Measurements from ENCODE around the gene CNPY3. TPM values are rescaled to one million over a fixed set of nuclear protein-coding genes. Genes with fewer than 3 reads are reported as not detected.

Gene CNPY3
- polyA plus RNA-seq, 4 donors, result 59.5 to 71.6 (median 62.2) TPM

DNA sequence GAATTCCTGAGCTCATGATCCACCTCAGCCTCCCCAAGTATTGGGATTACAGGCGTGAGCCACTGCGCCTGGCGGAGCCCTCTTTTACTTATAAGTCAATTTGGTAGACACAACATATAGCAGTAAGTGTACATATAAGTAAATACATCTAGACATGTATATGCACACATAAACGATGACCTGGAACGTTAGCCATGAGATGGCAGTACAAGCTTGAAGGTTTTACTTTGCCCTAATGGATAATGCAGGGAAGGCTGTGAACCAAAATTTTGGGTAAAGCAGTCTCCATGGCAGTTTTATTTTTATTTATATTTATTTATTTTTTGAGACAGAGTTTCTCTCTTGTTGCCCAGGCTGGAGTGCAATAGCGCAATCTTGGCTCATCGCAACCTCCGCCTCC, 28.8 kb downstream of the CNPY3 start:
- no peak for DNase-seq (ENCODE audit: low read depth in 4 of 4, low spot score in 2 of 4)

GRCh38 chr6:42959917-42960242, 30.6 kb downstream of the CNPY3 start:
- DNase-seq (ENCODE audit: low read depth in 4 of 4, low spot score in 2 of 4), result no peak

GRCh38 chr6:42960243-42961019, 31.2 kb downstream of the CNPY3 start, which contains the start of gene GNMT:
Gene GNMT, plus strand, starts transcription at chr6:42960754. Its CDS starts 14 bp downstream, at chr6:42960768.
- DNase-seq (ENCODE audit: low read depth in 4 of 4, low spot score in 2 of 4), result peak in 1 of 4 donors; percentile 48

GRCh38 chr6:42961020-42961470, 31.8 kb downstream of the CNPY3 start:
- DNase-seq (ENCODE audit: low read depth in 4 of 4, low spot score in 2 of 4), result no peak

GRCh38 chr6:42962096-42962495, 32.8 kb downstream of the CNPY3 start:
- no peak for DNase-seq (ENCODE audit: low read depth in 4 of 4, low spot score in 2 of 4)

DNA sequence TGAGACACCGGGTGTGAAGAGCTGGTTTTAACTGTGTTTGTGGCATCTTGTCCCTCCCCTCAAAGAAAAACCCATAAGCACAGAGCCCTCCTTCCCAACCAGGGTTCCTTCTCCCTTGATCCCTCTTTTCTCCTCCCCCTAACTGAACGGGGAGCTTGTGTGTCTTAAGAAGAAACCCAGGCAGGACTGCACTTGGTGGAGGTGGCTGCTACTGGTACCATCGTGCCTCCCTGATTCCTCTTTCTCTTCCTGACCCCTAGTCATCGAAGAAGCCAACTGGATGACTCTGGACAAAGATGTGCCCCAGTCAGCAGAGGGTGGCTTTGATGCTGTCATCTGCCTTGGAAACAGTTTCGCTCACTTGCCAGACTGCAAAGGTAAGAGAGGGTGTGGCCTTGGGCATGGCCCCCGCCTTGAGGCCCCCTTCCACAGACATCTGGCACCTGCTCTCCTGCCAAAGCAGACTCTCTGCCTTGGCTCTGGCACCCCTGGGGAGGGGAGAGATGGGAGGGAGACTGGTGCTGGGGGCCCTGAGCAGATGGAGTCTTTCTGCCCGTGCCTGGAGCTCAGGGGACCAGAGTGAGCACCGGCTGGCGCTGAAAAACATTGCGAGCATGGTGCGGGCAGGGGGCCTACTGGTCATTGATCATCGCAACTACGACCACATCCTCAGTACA, 33.4 kb downstream of the CNPY3 start:
- no peak for DNase-seq (ENCODE audit: low read depth in 4 of 4, low spot score in 2 of 4)

- DNase-seq (ENCODE audit: low read depth in 4 of 4, low spot score in 2 of 4), result no peak
Measured at GRCh38 chr6:42963179-42963854, 34.0 kb downstream of the CNPY3 start.

DNA sequence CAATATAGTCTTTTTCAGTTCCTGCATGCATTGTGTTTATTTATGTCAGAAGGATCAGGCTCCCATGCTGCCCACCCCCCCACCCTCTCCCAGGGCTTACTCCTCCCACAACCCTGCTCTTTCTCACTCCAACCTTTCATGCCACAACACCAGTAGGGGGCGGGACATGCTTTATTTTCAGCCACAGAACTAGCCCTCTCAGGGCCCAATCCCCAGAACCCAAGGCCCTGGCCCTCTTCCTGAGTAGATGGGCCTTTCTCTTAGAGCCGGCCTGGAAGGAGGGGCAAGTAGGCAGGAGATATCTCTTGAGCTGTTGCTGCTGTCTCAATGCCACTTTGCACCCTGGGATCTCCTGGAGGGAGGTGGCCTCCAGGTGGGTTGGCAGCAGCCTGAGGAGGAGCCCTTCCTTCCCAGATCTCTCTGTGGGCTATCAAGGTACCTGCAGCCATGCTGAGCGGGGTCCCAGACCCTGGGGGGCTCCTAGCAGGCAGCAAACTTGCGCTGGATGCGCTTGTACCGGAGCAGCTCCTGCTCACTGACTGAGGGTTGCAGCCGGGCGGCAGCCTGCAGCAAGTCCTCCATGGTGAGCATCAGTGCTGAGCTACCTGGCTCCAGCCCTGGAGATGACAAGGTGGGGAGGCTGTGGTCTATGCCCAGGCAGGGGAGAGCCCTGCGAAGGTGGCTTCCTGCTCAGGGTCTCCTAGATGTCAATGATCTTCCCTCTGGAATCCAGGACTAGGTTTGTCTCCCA, 34.8 kb downstream of the CNPY3 start:
- no peak for DNase-seq (ENCODE audit: low read depth in 4 of 4, low spot score in 2 of 4)

DNA sequence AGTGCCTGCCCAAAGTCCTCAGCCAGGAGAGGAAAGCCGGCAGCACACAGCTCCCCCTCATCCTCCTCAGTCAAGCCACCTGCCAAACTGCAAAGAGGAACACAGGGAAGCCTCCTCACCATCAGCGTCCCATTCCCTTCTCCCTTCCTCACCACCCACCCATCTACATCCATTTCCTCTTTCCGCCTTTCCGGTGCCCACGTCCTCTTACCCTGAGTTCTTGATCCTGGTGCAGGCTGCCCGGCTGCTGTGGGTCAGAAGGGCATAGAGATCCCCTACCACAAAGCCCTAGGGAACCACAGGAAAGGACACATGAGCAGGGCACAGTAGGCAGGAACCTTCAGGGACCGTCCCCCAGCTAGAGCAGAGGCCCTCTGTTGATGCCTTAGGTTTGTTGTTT, 37.3 kb downstream of the CNPY3 start:
- DNase-seq (ENCODE audit: low read depth in 4 of 4, low spot score in 2 of 4), result no peak

DNA sequence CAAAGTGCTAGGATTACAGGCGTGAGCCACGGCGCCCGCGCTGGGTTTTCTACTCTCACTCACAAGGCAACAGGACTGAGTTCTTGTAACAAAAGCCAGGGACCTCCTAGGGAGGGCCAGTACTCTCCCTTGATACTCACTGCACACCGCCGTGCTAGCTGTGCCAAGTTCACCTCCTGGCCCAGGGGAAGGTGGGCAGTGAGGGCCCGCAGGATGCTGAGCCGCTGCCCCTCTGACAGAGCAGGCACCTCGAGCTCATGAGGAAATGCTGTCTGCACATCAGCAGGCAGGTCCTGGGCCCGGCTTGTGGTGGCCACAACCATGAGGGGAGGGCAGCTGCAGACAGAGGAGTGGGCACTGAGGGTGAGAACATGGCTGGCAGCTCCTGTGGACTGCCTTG, 37.9 kb downstream of the CNPY3 start:
- DNase-seq (ENCODE audit: low read depth in 4 of 4, low spot score in 2 of 4), result no peak

- no peak for DNase-seq (ENCODE audit: low read depth in 4 of 4, low spot score in 2 of 4)
Measured at GRCh38 chr6:42968126-42968701, 38.9 kb downstream of the CNPY3 start.

- DNase-seq (ENCODE audit: low read depth in 4 of 4, low spot score in 2 of 4), result no peak
Measured at GRCh38 chr6:42968783-42969182, 39.5 kb downstream of the CNPY3 start.

DNA sequence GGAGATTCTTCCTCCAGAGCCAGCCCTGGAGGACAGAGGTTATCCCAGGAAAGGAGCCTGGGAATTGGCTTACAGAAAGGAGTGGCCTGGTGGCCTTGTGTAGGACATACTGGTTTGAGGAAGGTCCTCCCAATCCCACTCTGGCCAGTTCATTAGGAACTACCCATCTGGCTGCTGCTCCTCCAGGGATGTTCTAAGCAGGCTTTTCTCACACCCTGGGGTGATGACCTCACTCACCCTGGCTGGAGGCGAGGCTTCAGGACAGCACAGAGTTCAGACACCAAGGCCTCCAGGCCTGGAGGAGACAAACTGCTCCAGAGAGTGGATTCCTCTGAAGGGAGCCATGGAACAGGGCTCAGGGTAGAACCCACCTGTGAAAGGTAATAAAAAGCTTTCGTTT, 40.2 kb downstream of the CNPY3 start:
- DNase-seq (ENCODE audit: low read depth in 4 of 4, low spot score in 2 of 4), result no peak

- no peak for DNase-seq (ENCODE audit: low read depth in 4 of 4, low spot score in 2 of 4)
Measured at GRCh38 chr6:42969934-42970333, 40.7 kb downstream of the CNPY3 start.

DNA sequence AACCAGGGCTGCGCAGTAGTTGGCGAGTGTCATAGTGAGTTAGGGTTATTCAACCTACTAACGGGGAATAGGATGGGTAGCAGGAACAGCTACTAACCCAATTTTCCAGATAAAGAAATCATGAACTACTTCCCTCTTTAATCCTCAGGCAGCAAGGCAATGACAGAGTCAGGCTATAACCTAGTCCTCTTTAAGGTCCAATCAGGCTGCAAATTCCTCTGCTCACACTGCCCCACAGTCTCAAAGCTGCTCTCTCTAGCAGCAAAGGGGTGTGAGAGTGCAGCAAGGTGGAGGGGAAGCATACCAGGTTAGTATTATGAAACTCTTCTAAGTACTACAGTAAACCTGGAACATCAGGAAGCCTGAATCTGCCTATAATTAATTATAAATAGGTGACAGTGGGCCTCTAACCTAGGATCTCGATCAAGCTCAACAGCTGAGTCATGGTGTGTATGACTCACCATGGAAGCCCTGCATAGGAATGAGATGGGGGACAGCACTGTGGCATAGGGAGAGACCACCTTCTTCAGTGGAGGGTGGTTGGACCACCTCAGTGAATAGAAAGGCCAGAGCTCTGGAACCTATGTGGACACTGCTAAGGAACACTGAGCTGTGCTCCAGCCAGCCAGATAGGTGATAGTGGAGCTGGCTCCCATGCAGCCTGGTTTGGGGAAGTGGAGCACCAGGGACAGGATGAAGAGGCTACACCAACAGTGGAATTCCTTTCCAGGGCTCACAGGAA, 41.8 kb downstream of the CNPY3 start:
- no peak for DNase-seq (ENCODE audit: low read depth in 4 of 4, low spot score in 2 of 4)

- no peak for DNase-seq (ENCODE audit: low read depth in 4 of 4, low spot score in 2 of 4)
Measured at GRCh38 chr6:42971746-42972327, 42.6 kb downstream of the CNPY3 start.

DNA sequence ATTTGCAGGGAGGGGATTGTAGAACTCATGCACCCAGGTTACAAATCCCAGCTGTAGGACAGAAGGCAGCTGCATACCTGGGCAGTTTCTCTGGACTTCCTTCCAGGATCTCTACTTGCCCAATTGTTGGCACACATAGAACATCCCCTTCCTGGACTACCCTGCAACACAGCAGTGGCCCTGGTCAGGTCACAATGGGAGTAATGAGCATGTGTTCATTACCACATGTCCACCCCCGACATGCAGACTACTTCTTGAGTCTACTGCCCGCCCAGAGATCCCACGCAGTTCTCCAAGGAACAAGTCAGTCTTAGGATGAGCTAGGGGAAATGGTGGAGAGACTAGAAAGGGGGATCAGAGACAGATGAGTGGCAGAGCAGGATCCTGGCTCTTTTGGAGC, 44.6 kb downstream of the CNPY3 start:
- no peak for DNase-seq (ENCODE audit: low read depth in 4 of 4, low spot score in 2 of 4)

DNA sequence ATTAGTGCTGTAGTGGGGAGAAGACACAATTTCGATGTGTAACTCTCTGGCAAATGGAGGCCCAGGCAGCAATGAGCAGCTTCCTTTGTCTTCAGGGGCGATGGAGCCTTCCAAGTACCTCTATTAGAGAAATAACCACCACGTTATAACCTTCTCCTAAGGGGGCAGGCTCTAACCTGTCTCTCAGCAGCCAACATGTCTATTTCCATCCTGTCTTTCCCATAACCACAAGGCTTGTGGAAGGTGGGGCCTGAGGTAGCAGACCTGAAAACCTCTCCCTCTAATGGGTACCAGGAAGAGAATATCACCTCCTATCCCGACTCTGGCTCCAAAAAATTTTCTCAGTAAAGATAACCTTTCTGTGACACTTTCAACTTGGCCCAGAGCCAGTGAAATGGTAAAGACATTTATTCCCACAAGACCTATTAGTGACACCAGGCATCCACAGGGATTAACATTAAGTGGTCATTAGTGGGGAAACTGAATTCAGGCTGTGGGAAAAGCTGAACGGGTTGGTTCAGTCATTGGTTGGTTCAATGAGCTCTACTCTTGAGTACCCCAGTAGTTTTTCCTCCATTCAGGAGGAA, 45.7 kb downstream of the CNPY3 start:
- no peak for DNase-seq (ENCODE audit: low read depth in 4 of 4, low spot score in 2 of 4)

DNA sequence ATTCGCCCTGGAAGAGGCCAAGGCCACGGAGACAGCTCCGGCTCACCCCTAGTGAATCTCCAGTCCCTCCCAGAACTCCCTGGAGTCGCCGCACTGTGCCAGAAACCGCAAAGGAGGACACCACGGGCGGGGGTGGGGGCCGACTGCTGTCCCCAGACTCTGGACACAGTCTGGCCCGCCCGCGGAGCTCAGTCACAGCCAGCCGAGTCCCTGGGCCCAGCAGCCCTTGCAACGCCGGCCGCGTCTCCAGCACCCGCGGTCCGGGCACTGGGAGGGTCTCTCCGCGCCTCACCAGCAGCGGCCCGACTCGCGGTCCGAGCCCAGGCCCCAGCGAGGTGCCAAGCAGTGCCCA, 49.2 kb downstream of the CNPY3 start:
- DNase-seq (ENCODE audit: low read depth in 4 of 4, low spot score in 2 of 4), result no peak
